A549 (cell line): ENCODE measurements around the gene BRAP. TPM values are rescaled to one million over a fixed set of nuclear protein-coding genes. Genes with fewer than 3 reads are reported as not detected.

Experiments
- ATAC-seq, 2 experiments: fragments of 200-7000 bp in 1 of 2; fragments of >200 bp in 1 of 2; cut with Nextera tagmentation in 1 of 2; cut with Tn5 transposase in 1 of 2; 3 replicates each; pipeline versions ENCODE4 v1.8.0 to v1.9.1; 2018 to 2020; ENCODE audit warnings: mild to moderate bottlenecking in 1 of 2, moderate library complexity in 1 of 2
- CTCF ChIA-PET: fragments of 300-600 bp; sonication (Branson Sonifier 250); formaldehyde crosslinking; extraction: SDS; loops from one replicate; lab custom pipeline; 2021; ENCODE audit warnings: antibody characterized with exemption, inconsistent platforms; lab: Yijun Ruan, JAX
- POLR2A ChIA-PET: fragments of 350-600 bp; formaldehyde crosslinking; extraction: SDS; loops from one replicate; lab custom pipeline; 2021; ENCODE audit warnings: antibody characterized with exemption, inconsistent platforms; lab: Yijun Ruan, JAX
- DNase-seq, 2 experiments: peaks; one replicate each; pipeline versions ENCODE4 v3.0.0 to v3.0.0-alpha.2; 2011 to 2016; ENCODE audit warnings: low read depth in 1 of 2, low spot score in 1 of 2
- FAIRE-seq: peaks from 2 replicates; lab custom pipeline; 2011; peaks lifted over from hg19 to GRCh38; lab: Jason Lieb, UNC
- H3K27ac ChIP-seq, 2 experiments: fragments of >200 bp; sonication (Bioruptor Twin); formaldehyde crosslinking; 3 replicates each; pipeline ENCODE4 v1.5.1; 2016 to 2017
- H3K4me1 ChIP-seq: fragments of >200 bp; sonication (Bioruptor Twin); formaldehyde crosslinking; 3 replicates; pipeline ENCODE4 v1.6.1; 2016
- H3K4me2 ChIP-seq: fragments of >200 bp; sonication (Bioruptor Twin); formaldehyde crosslinking; 3 replicates; pipeline ENCODE4 v1.6.1; 2016
- H3K4me3 ChIP-seq: fragments of >200 bp; sonication (Bioruptor Twin); formaldehyde crosslinking; 3 replicates; pipeline ENCODE4 v1.5.1; 2016
- H3K9me3 ChIP-seq: fragments of >200 bp; sonication (Bioruptor Twin); formaldehyde crosslinking; 3 replicates; pipeline ENCODE4 v1.6.1; 2016
- CEBPB ChIP-seq, 2 experiments: fragments of >200 bp in 1 of 2; sonication (Bioruptor Twin) in 1 of 2; formaldehyde crosslinking in 1 of 2; IDR thresholded peaks; 2 replicates each; pipeline ENCODE4 v1.6.1; 2012 to 2016
- CHD4 ChIP-seq: fragments of 200-600 bp; sonication (generic); IDR thresholded peaks from 2 replicates; pipeline ENCODE4 v1.6.1; 2016; ENCODE audit warnings: antibody characterized with exemption, mild to moderate bottlenecking, borderline replicate concordance
- EHF ChIP-seq: fragments of 250-450 bp; sonication (Bioruptor Pico); IDR thresholded peaks from 2 replicates; pipeline ENCODE4 v1.5.0; 2020; ENCODE audit warnings: mild to moderate bottlenecking
- EP300 ChIP-seq, 2 experiments: fragments of >200 bp; sonication (Bioruptor Twin); formaldehyde crosslinking; IDR thresholded peaks; 2 replicates in 1 of 2; 3 replicates in 1 of 2; pipeline ENCODE4 v1.6.1; 2016 to 2017
- GATA3 ChIP-seq: IDR thresholded peaks from 2 replicates; pipeline ENCODE4 v1.6.1; 2012; ENCODE audit warnings: borderline replicate concordance
- JUN ChIP-seq, 2 experiments: fragments of >200 bp; sonication (Bioruptor Twin); formaldehyde crosslinking; IDR thresholded peaks; 2 replicates in 1 of 2; 3 replicates in 1 of 2; pipeline ENCODE4 v1.6.1; 2016 to 2017
- KDM1A ChIP-seq: fragments of 200-600 bp; sonication (generic); IDR thresholded peaks from 2 replicates; pipeline ENCODE4 v1.6.1; 2016; ENCODE audit warnings: low read depth, mild to moderate bottlenecking
- KDM5A ChIP-seq: fragments of 200-600 bp; sonication (generic); IDR thresholded peaks from 2 replicates; pipeline ENCODE4 v1.6.1; 2016; ENCODE audit warnings: antibody characterized with exemption, mild to moderate bottlenecking
- MYC ChIP-seq: IDR thresholded peaks from 2 replicates; pipeline ENCODE4 v1.6.1; 2012; ENCODE audit warnings: mild to moderate bottlenecking, inconsistent platforms, low read length, improper control_type of control experiment, borderline replicate concordance
- NR3C1 ChIP-seq: fragments of >200 bp; sonication (Bioruptor Twin); formaldehyde crosslinking; IDR thresholded peaks from 3 replicates; pipeline ENCODE4 v1.6.1; 2017
- RAD21 ChIP-seq, 2 experiments: fragments of >200 bp in 1 of 2; sonication (Bioruptor Twin) in 1 of 2; formaldehyde crosslinking in 1 of 2; IDR thresholded peaks in 1 of 2; conservative IDR thresholded peaks in 1 of 2; 2 replicates in 1 of 2; 3 replicates in 1 of 2; pipeline ENCODE4 v1.6.1; 2012 to 2018; ENCODE audit warnings: inconsistent platforms in 1 of 2
- RCOR1 ChIP-seq: fragments of 150-350 bp; IDR thresholded peaks from 2 replicates; pipeline ENCODE4 v1.6.1; 2014; ENCODE audit warnings: antibody characterized with exemption, low read length, low read depth
- SREBF2 ChIP-seq: fragments of 450-650 bp; IDR thresholded peaks from 2 replicates; pipeline ENCODE4 v1.6.1; 2014; ENCODE audit warnings: mild to moderate bottlenecking, moderate library complexity
- TFCP2L1 ChIP-seq: fragments of 250-450 bp; sonication (Bioruptor Pico); IDR thresholded peaks from 2 replicates; pipeline ENCODE4 v1.5.0; 2021; ENCODE audit warnings: mild to moderate bottlenecking
- ZC3H11A ChIP-seq: fragments of 450-650 bp; IDR thresholded peaks from 2 replicates; pipeline ENCODE4 v1.6.1; 2014; ENCODE audit warnings: antibody characterized with exemption, mild to moderate bottlenecking
- ZSCAN20 ChIP-seq: fragments of 250-450 bp; sonication (Bioruptor Pico); IDR thresholded peaks from 2 replicates; pipeline ENCODE4 v1.8.0; 2022; ENCODE audit warnings: mild to moderate bottlenecking, moderate library complexity
- WGBS: methylation state at CpG from one replicate; pipeline ENCODE4 v1.1.6; 2017; ENCODE audit errors: missing lambda C conversion rate; 5-methylcytosine and 5-hydroxymethylcytosine counted together
- polyA plus RNA-seq, 4 experiments: library from polyadenylated mRNA; depleted of rRNA in 3 of 4; stranded (reverse); fragments of >200 nt; fragmentation: RNase III in 1 of 4; extraction: RNeasy Plus Mini Kit Qiagen cat#74134 plus additional on column Dnase treatment in 1 of 4; gene quantifications; 2 replicates in 3 of 4; 3 replicates in 1 of 4; pipeline ENCODE4 v1.2.3, GENCODE V29; 2011 to 2017
- TF ChIP-seq, protein P1 (sequence below): fragments of 250-450 bp; sonication (Bioruptor Pico); IDR thresholded peaks from 2 replicates; pipeline ENCODE4 v1.5.0; 2021; ENCODE audit warnings: mild to moderate bottlenecking, moderate library complexity, borderline replicate concordance
- TF ChIP-seq, protein P2 (sequence below): IDR thresholded peaks from 2 replicates; pipeline ENCODE4 v1.6.1; 2012; ENCODE audit warnings: low read depth, borderline replicate concordance
- TF ChIP-seq, protein P3 (sequence below): fragments of >200 bp; sonication (Bioruptor Twin); formaldehyde crosslinking; IDR thresholded peaks from 3 replicates; pipeline ENCODE4 v1.5.1; 2016

BRAP gene
- polyA plus RNA-seq, 2 of the 4 experiments (the other 2 are of a cell fraction): 13.0 to 29.7 TPM

DNA sequence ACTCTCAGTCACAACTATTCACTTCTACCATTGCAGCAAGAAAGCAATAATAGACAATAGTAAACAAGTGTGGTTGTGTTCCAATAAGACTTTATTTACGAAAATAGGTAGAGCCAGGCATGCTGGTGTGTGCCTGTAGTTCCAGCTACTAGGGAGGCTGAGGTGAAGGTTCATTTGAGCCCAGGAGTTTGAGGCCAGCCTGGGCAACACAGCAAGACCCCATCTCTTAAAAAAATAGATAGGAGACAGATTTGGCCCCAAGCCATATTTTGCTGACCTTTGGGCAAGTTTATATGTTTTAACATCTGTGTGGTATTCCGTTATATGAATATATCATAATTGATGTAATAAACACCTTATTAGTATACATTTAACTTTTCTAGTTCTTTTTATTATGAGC lies 14.2 kb upstream of the BRAP start:
- 93% methylated on average over 2 of the region's 2 CpGs for WGBS
- POLR2A ChIA-PET: no interaction called here
- TF ChIP-seq, protein P1, sequence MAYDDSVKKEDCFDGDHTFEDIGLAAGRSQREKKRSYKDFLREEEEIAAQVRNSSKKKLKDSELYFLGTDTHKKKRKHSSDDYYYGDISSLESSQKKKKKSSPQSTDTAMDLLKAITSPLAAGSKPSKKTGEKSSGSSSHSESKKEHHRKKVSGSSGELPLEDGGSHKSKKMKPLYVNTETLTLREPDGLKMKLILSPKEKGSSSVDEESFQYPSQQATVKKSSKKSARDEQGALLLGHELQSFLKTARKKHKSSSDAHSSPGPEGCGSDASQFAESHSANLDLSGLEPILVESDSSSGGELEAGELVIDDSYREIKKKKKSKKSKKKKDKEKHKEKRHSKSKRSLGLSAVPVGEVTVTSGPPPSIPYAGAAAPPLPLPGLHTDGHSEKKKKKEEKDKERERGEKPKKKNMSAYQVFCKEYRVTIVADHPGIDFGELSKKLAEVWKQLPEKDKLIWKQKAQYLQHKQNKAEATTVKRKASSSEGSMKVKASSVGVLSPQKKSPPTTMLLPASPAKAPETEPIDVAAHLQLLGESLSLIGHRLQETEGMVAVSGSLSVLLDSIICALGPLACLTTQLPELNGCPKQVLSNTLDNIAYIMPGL (CRISPR knock-in tag): no peak
- no peak for TF ChIP-seq SREBF2
- no peak for TF ChIP-seq CEBPB (IDR thresholded peaks at IDR 0.05)
- no peak for TF ChIP-seq NR3C1
- TF ChIP-seq GATA3: no peak
- TF ChIP-seq, all 56 proteins: peak for 0
- no peaks in the 10 kb centered on the region for H3K4me1 ChIP-seq
- H3K4me2 ChIP-seq: no peak overlapping the region
- FAIRE-seq (no peak), DNase-seq (no peak), ATAC-seq (no peak)
- H3K27ac ChIP-seq: no peak overlapping the region
- no peaks in the 10 kb centered on the region for H3K9me3 ChIP-seq
- CTCF ChIA-PET: interaction anchor here (0.6 to 1.3 kb wide), 3 partner anchors 27 to 303 kb away, joined by 3 to 7 read pairs (median 3); no protein-coding TSS in a partner anchor
- H3K4me3 ChIP-seq: no peak overlapping the region

DNA sequence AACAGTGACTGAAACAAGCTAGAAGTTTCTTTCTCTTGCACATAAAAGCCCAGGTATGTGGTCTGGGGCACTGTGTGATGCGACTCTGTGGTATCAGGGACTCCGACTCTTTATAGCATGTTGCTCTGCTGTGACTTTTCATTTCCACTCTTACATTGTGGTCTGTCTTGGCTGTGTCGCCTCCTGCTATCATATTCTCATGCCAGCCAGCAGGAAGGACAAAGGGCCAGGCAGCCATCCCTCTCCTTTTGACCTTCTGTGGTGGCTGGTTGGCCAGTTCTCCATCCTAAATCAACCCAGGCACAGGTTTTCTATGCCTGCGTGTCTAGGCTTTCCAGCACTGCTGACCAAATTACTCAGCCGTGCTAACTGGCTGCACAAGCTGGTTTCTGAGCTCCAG lies 8.1 kb upstream of the BRAP start:
- no peak for ATAC-seq
- ChIA-PET CTCF (interaction anchor here (2.3 to 3.8 kb wide), 2 partner anchors 38 to 119 kb away, joined by 4 to 14 read pairs; no protein-coding TSS in a partner anchor), POLR2A (no interaction called here)
- TF ChIP-seq EP300 (IDR thresholded peaks at IDR 0.05) (no peak), ZSCAN20 (CRISPR knock-in tag) (no peak), KDM5A (no peak), GATA3 (no peak), CHD4 (no peak), EHF (CRISPR knock-in tag) (no peak)
- TF ChIP-seq, protein P2, sequence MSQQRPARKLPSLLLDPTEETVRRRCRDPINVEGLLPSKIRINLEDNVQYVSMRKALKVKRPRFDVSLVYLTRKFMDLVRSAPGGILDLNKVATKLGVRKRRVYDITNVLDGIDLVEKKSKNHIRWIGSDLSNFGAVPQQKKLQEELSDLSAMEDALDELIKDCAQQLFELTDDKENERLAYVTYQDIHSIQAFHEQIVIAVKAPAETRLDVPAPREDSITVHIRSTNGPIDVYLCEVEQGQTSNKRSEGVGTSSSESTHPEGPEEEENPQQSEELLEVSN: no peak
- no peak overlapping the region for H3K4me3 ChIP-seq
- H3K4me2 ChIP-seq: no peak overlapping the region
- no peaks in the 10 kb centered on the region for H3K4me1 ChIP-seq
- no peak for DNase-seq
- no peaks in the 10 kb centered on the region for H3K9me3 ChIP-seq
- 95% methylated on average over 5 of the region's 5 CpGs for WGBS
- H3K27ac ChIP-seq: no peak overlapping the region
- FAIRE-seq: no peak

DNA sequence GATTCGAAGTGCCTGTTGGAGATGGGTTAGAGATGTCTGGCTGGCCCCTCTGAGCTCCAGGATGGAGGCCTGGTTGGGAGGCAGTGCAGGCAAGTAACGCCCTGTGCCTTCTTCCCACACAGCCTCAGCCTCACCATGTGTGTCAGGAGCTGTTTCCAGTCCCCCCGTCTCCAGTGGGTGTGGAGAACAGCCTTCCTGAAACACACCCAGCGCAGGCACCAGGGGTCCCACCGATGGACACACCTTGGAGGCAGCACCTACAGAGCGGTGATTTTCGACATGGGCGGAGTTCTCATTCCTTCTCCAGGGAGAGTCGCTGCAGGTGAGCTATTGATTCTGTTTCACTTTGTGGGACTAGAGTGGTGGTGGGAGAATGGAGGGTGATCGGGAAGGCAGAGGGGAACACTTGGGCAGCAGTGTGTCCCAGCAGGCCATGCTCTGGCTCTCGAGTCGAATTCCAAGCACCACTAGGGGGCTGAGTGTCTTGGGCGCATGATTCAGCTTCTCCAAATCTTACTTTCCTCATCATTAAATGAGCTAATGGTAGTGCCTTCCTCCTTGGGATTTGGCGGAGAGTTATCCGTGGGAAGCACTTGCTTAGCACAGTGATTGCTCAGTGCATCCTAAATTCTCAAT lies 6.9 kb upstream of the BRAP start:
- FAIRE-seq (no peak), DNase-seq (peak; percentile 42 to 68), ATAC-seq (peak; percentile 91 to 92)
- H3K4me3 ChIP-seq: no peak overlapping the region
- 79% methylated on average over 15 of the region's 15 CpGs for WGBS
- H3K4me2 ChIP-seq: no peak overlapping the region
- no peak overlapping the region for H3K27ac ChIP-seq
- H3K4me1 ChIP-seq: no peaks in the 10 kb centered on the region
- TF ChIP-seq KDM1A (no peak), RCOR1 (no peak), MYC (no peak), ZSCAN20 (CRISPR knock-in tag) (no peak), JUN (IDR thresholded peaks at IDR 0.05) (no peak), TFCP2L1 (CRISPR knock-in tag) (no peak), RAD21 (conservative IDR thresholded peaks at IDR 0.05 in 1 of 2, IDR thresholded peaks at IDR 0.05 in 1 of 2) (0 out of 5 replicates have a peak, but pooled peaks of 1 of the 2 experiments have one; percentile 11), ZC3H11A (no peak)
- TF ChIP-seq, protein P2: no peak
- TF ChIP-seq, protein P3, sequence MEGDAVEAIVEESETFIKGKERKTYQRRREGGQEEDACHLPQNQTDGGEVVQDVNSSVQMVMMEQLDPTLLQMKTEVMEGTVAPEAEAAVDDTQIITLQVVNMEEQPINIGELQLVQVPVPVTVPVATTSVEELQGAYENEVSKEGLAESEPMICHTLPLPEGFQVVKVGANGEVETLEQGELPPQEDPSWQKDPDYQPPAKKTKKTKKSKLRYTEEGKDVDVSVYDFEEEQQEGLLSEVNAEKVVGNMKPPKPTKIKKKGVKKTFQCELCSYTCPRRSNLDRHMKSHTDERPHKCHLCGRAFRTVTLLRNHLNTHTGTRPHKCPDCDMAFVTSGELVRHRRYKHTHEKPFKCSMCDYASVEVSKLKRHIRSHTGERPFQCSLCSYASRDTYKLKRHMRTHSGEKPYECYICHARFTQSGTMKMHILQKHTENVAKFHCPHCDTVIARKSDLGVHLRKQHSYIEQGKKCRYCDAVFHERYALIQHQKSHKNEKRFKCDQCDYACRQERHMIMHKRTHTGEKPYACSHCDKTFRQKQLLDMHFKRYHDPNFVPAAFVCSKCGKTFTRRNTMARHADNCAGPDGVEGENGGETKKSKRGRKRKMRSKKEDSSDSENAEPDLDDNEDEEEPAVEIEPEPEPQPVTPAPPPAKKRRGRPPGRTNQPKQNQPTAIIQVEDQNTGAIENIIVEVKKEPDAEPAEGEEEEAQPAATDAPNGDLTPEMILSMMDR: peak; percentile 38
- ChIA-PET POLR2A (no interaction called here), CTCF (interaction anchor here (0.7 to 3.8 kb wide), 8 partner anchors 10 to 295 kb away, joined by 3 to 14 read pairs (median 3); no protein-coding TSS in a partner anchor)
- H3K9me3 ChIP-seq: no peaks in the 10 kb centered on the region
